HL-60 (cell line): Measurements from ENCODE around the gene CCR3.

Source experiments
- DNase-seq, 2 experiments: peaks; one replicate each; pipeline ENCODE4 v3.0.0-alpha.2; 2010 to 2020; ENCODE audit warnings: low read depth in 1 of 2, low spot score in 1 of 2
- H3K27ac ChIP-seq: fragments of 250-450 bp; sonication (Bioruptor Pico); replicated peaks from 2 replicates; pipeline ENCODE4 v1.5.1; 2020; ENCODE audit warnings: mild to moderate bottlenecking, moderate library complexity
- H3K27me3 ChIP-seq: fragments of 250-450 bp; sonication (Bioruptor Pico); 2 replicates; pipeline ENCODE4 v1.5.1; 2021; ENCODE audit warnings: mild to moderate bottlenecking, moderate library complexity; ENCODE audit not compliant: insufficient read depth, poor library complexity, severe bottlenecking
- H3K4me3 ChIP-seq: replicated peaks from 2 replicates; pipeline ENCODE4 v1.5.1; 2011; ENCODE audit warnings: mild to moderate bottlenecking, control low read depth, low read length; ENCODE audit not compliant: insufficient read depth
- CTCF ChIP-seq: IDR thresholded peaks from one replicate; pipeline ENCODE4 v1.5.1; 2011; ENCODE audit warnings: low read length, control low read depth, inconsistent platforms; ENCODE audit not compliant: insufficient read depth
- POLR2AphosphoS5 ChIP-seq: IDR thresholded peaks from 2 replicates; pipeline ENCODE4 v1.6.1; 2012; ENCODE audit warnings: low read depth
- REST ChIP-seq: IDR thresholded peaks from 2 replicates; pipeline ENCODE4 v1.6.1; 2012; ENCODE audit warnings: low read depth; ENCODE audit not compliant: insufficient replicate concordance
- SPI1 ChIP-seq: IDR thresholded peaks from 2 replicates; pipeline ENCODE4 v1.6.1; 2012; ENCODE audit warnings: low read depth, mild to moderate bottlenecking, borderline replicate concordance

The CCR3 gene

GRCh38 chr3:46218196-46218709 lies 24.0 kb upstream of the CCR3 start:
- DNase-seq: no peak
- no peaks in the 10 kb centered on the region for H3K27me3 ChIP-seq
- H3K27ac ChIP-seq: no peak overlapping the region
- no peak for TF ChIP-seq SPI1
- H3K4me3 ChIP-seq: no peak overlapping the region

- TF ChIP-seq POLR2AphosphoS5 (no peak), SPI1 (peak; percentile 99), CTCF (no peak)
- Histone ChIP-seq H3K27ac (peak overlapping the region; percentile 81), H3K27me3 (no peaks in the 10 kb centered on the region), H3K4me3 (no peak overlapping the region)
- peak in 1 of 2 experiments; percentile 70 for DNase-seq
Measured at GRCh38 chr3:46221391-46221790, 20.9 kb upstream of the CCR3 start.

GRCh38 chr3:46221938-46222337 lies 20.3 kb upstream of the CCR3 start:
- DNase-seq: no peak
- Histone ChIP-seq H3K4me3 (no peak overlapping the region), H3K27ac (peak overlapping the region; percentile 81), H3K27me3 (no peaks in the 10 kb centered on the region)
- no peak for TF ChIP-seq CTCF

GRCh38 chr3:46222435-46223161 lies 19.7 kb upstream of the CCR3 start:
- peak; percentile 78 to 85 for DNase-seq
- TF ChIP-seq CTCF (no peak), SPI1 (peak; percentile 98), POLR2AphosphoS5 (peak; percentile 41; the same call in 1 of the 2 replicates)
- peak overlapping the region; percentile 81 for H3K27ac ChIP-seq
- H3K4me3 ChIP-seq: no peak overlapping the region
- no peaks in the 10 kb centered on the region for H3K27me3 ChIP-seq

- H3K27ac ChIP-seq: peak overlapping the region; percentile 26; the same call in 1 of the 2 replicates
- TF ChIP-seq POLR2AphosphoS5 (peak; percentile 81), SPI1 (no peak), REST (peak; percentile 91)
- DNase-seq: peak; percentile 80 to 84
- H3K4me3 ChIP-seq: no peak overlapping the region
- no peaks in the 10 kb centered on the region for H3K27me3 ChIP-seq
Measured at GRCh38 chr3:46228260-46229242, 13.7 kb upstream of the CCR3 start.
